HK-2 (cell line): ENCODE measurements around the gene ANKMY1.

ENCODE experiments used
- DNase-seq: peaks from one replicate; pipeline ENCODE4 v3.0.0-alpha.2; 2018; ENCODE audit not compliant: unreplicated experiment

ANKMY1 gene

GRCh38 chr2:240436683-240437550 is 120.9 kb downstream of the ANKMY1 start:
- no peak for DNase-seq

- no peak for DNase-seq
These were observed 121.7 kb downstream of the ANKMY1 start for GRCh38 chr2:240435948-240436682.

GRCh38 chr2:240435457-240435947 is 122.3 kb downstream of the ANKMY1 start, which contains the start of gene GPC1:
TSS of gene GPC1 (plus strand) at chr2:240435663. CDS start at chr2:240435919, 256 bp downstream.
- peak; percentile 83 for DNase-seq

- peak; percentile 90 for DNase-seq
These were observed 122.9 kb downstream of the ANKMY1 start for GRCh38 chr2:240434728-240435456.

GRCh38 chr2:240433973-240434727 is 123.6 kb downstream of the ANKMY1 start:
- peak; percentile 84 for DNase-seq

GRCh38 chr2:240432820-240433801 is 124.7 kb downstream of the ANKMY1 start:
- no peak for DNase-seq

- no peak for DNase-seq
These were observed 125.4 kb downstream of the ANKMY1 start for GRCh38 chr2:240432430-240432819.

GRCh38 chr2:240431661-240432424 is 125.9 kb downstream of the ANKMY1 start:
- no peak for DNase-seq

- DNase-seq, result no peak
These were observed 126.5 kb downstream of the ANKMY1 start for GRCh38 chr2:240431271-240431660.

- DNase-seq, result no peak
These were observed 127.2 kb downstream of the ANKMY1 start for GRCh38 chr2:240430595-240430994.

GRCh38 chr2:240429872-240430491 is 127.8 kb downstream of the ANKMY1 start:
- no peak for DNase-seq
